Endothelial cell of umbilical vein (primary cell): ENCODE data around the gene SWAP70. TPM values are rescaled to one million over a fixed set of nuclear protein-coding genes. Genes with fewer than 3 reads are reported as not detected.

ENCODE experiments used
- BruUV-seq: library from RNA; stranded (reverse); fragments of 400-500 nt; replicated peaks from 2 replicates; lab custom pipeline; 2021; lab: Mats Ljungman, UMichigan
- CTCF ChIA-PET: fragments of 300-600, 350-600 bp; sonication (Branson Sonifier 250); formaldehyde crosslinking; loops from one replicate; lab custom pipeline; 2021; ENCODE audit warnings: antibody characterized with exemption, inconsistent platforms; lab: Charles Lee
- POLR2A ChIA-PET: fragments of 300-600, 350-600 bp; sonication (Branson Sonifier 250); formaldehyde crosslinking; loops from one replicate; lab custom pipeline; 2021; ENCODE audit warnings: antibody characterized with exemption, inconsistent platforms; lab: Charles Lee
- DNase-seq: peaks from one replicate; pipeline ENCODE4 v3.0.0-alpha.2; 2011; ENCODE audit warnings: low read depth, low spot score
- FAIRE-seq: peaks from 2 replicates; lab custom pipeline; 2011; peaks lifted over from hg19 to GRCh38; lab: Jason Lieb, UNC
- H2AFZ ChIP-seq: 2 replicates; pipeline ENCODE4 v1.6.0; 2012; ENCODE audit warnings: low read depth, low read length, control low read depth, inconsistent platforms
- H3K27ac ChIP-seq: 2 replicates; pipeline ENCODE4 v1.5.1; 2011; ENCODE audit warnings: low read depth, mild to moderate bottlenecking, control low read depth, low read length, moderate library complexity; ENCODE audit not compliant: insufficient read depth
- H3K27me3 ChIP-seq, 2 experiments: 2 replicates each; pipeline versions ENCODE4 v1.6.0 to v1.6.1; 2011; ENCODE audit warnings: low read length in 2 of 2, mixed read lengths in 1 of 2; ENCODE audit not compliant: control insufficient read depth in 2 of 2, insufficient read depth in 2 of 2
- H3K36me3 ChIP-seq, 2 experiments: 2 replicates in 1 of 2; 3 replicates in 1 of 2; pipeline ENCODE4 v1.5.1; 2011; ENCODE audit warnings: low read length in 2 of 2, mild to moderate bottlenecking in 1 of 2, moderate library complexity in 1 of 2; ENCODE audit not compliant: control insufficient read depth in 2 of 2, insufficient read depth in 2 of 2; ENCODE audit errors: extremely low read depth in 1 of 2
- H3K4me1 ChIP-seq: 3 replicates; pipeline ENCODE4 v1.5.1; 2011; ENCODE audit warnings: mild to moderate bottlenecking, low read length; ENCODE audit not compliant: control insufficient read depth, insufficient read depth; ENCODE audit errors: extremely low read depth
- H3K4me2 ChIP-seq: 2 replicates; pipeline ENCODE4 v1.6.1; 2011; ENCODE audit warnings: low read length, control low read depth, mixed read lengths; ENCODE audit not compliant: insufficient read depth
- H3K4me3 ChIP-seq, 3 experiments: fragments of 200-600 bp in 1 of 3; sonication (generic), shearing (Covaris generic) in 1 of 3; replicated peaks in 1 of 3; 2 replicates each; pipeline ENCODE4 v1.5.1; 2011 to 2016; ENCODE audit warnings: control low read depth in 3 of 3, low read length in 3 of 3, mild to moderate bottlenecking in 2 of 3, inconsistent platforms in 1 of 3, low read depth in 1 of 3, moderate library complexity in 1 of 3; ENCODE audit not compliant: insufficient read depth in 1 of 3
- H3K79me2 ChIP-seq: 2 replicates; pipeline ENCODE4 v1.6.0; 2012; ENCODE audit warnings: low read length, inconsistent platforms; ENCODE audit not compliant: control insufficient read depth, insufficient read depth
- H3K9ac ChIP-seq: replicated peaks from 2 replicates; pipeline ENCODE3; 2011; ENCODE audit warnings: low read length, control low read depth; ENCODE audit not compliant: insufficient read depth; ENCODE audit errors: extremely low read depth
- H3K9me1 ChIP-seq: replicated peaks from 3 replicates; pipeline ENCODE4 v1.6.0; 2011; ENCODE audit warnings: mild to moderate bottlenecking, low read length; ENCODE audit not compliant: control insufficient read depth, insufficient read depth; ENCODE audit errors: extremely low read depth
- H3K9me3 ChIP-seq: replicated peaks from 2 replicates; pipeline ENCODE4 v1.5.1; 2012; ENCODE audit warnings: low read length, inconsistent platforms; ENCODE audit not compliant: control insufficient read depth, insufficient read depth
- H4K20me1 ChIP-seq: replicated peaks from 2 replicates; pipeline ENCODE3; 2011; ENCODE audit warnings: mild to moderate bottlenecking, low read length; ENCODE audit not compliant: control insufficient read depth, insufficient read depth; ENCODE audit errors: extremely low read depth
- EZH2 ChIP-seq: IDR thresholded peaks from 2 replicates; pipeline ENCODE4 v1.6.1; 2012; ENCODE audit warnings: borderline replicate concordance, low read depth, mild to moderate bottlenecking, moderate library complexity, low read length, inconsistent platforms; ENCODE audit not compliant: severe bottlenecking
- FOS ChIP-seq: IDR thresholded peaks from 2 replicates; pipeline ENCODE4 v1.6.1; 2011; ENCODE audit warnings: mild to moderate bottlenecking, low read length, moderate library complexity, borderline replicate concordance; ENCODE audit not compliant: insufficient read depth
- GATA2 ChIP-seq: IDR thresholded peaks from 2 replicates; pipeline ENCODE4 v1.7.0; 2011; ENCODE audit warnings: low read depth, mild to moderate bottlenecking, moderate library complexity, mixed read lengths, low read length; ENCODE audit not compliant: insufficient read length, insufficient read depth
- JUN ChIP-seq: IDR thresholded peaks from 2 replicates; pipeline ENCODE4 v1.6.1; 2011; ENCODE audit warnings: borderline replicate concordance, low read depth; ENCODE audit not compliant: insufficient read length, insufficient read depth
- MAX ChIP-seq: IDR thresholded peaks from 2 replicates; pipeline ENCODE4 v1.6.1; 2011; ENCODE audit not compliant: insufficient read depth, insufficient read length
- MYC ChIP-seq: IDR thresholded peaks from one replicate; pipeline ENCODE4 v1.6.1; 2011; ENCODE audit warnings: mild to moderate bottlenecking, low read depth, low read length
- POLR2A ChIP-seq: IDR thresholded peaks from 2 replicates; pipeline ENCODE4 v1.6.1; 2012; ENCODE audit warnings: low read depth, mild to moderate bottlenecking, control low read depth, low read length
- POLR2AphosphoS5 ChIP-seq: IDR thresholded peaks from 2 replicates; pipeline ENCODE4 v1.6.1; 2012; ENCODE audit warnings: low read depth, mild to moderate bottlenecking, control low read depth, low read length, moderate library complexity; ENCODE audit not compliant: insufficient read depth
- dilution Hi-C: fragments of 300-500 bp; cut with MboI; formaldehyde crosslinking; loops from one replicate; pipeline ENCODE4 v1.15.0; 2019; ENCODE audit warnings: low sequenced_read_pairs; ENCODE audit not compliant: extremely low pct_ligation_motif_present
- intact Hi-C: fragments of 100-400 bp; cut with micrococcal nuclease; formaldehyde crosslinking; loops from one replicate; pipeline ENCODE4 v1.10.0; 2022
- polyA plus RNA-seq, 4 experiments: library from polyadenylated mRNA; depleted of rRNA in 3 of 4; stranded (reverse) in 3 of 4; unstranded in 1 of 4; fragments of >200 nt; gene quantifications; 2 replicates each; pipeline versions ENCODE4 v1.2.1 to v1.2.3, GENCODE V29; 2011 to 2012; ENCODE audit warnings: missing spikeins in 1 of 4
- total RNA-seq: library from RNA; stranded (reverse); gene quantifications from 2 replicates; pipeline ENCODE4 v1.2.3, GENCODE V29; 2021
- TF ChIP-seq, protein P1 (sequence below), 2 donors: IDR thresholded peaks; 1 replicate in 1 of 2; 2 replicates in 1 of 2; pipeline ENCODE4 v1.5.1; 2011; ENCODE audit warnings: low read length in 2 of 2, mild to moderate bottlenecking in 2 of 2, moderate library complexity in 2 of 2, control low read depth in 1 of 2, inconsistent platforms in 1 of 2, low read depth in 1 of 2; ENCODE audit not compliant: insufficient read depth in 1 of 2; ENCODE audit errors: extremely low read depth in 1 of 2

SWAP70 gene
- total and polyA plus RNA-seq, 2 donors (not counting 3 experiments of a cell fraction or from before 2014, with no cell fraction given), result 52.5 to 165 TPM

GRCh38 chr11:9703280-9703679 is 39.4 kb downstream of the SWAP70 start:
- H3K9me3 ChIP-seq, result no peaks in the 10 kb centered on the region
- H3K79me2 ChIP-seq, result peaks cover 82% of the 10 kb centered on the region
- H3K4me3 ChIP-seq, result peak overlapping the region in 1 of 3 experiments; percentile 20
- intact Hi-C loops, result loop anchor here (1.0 to 2.0 kb wide), 4 partner anchors 14 to 89 kb away; no protein-coding TSS in a partner anchor
- no peaks in the 10 kb centered on the region for H4K20me1 ChIP-seq
- peak overlapping the region; percentile 60 for H3K4me2 ChIP-seq
- peaks cover 2% of the 10 kb centered on the region for H3K9me1 ChIP-seq
- peak; percentile 57 for FAIRE-seq
- H3K27ac ChIP-seq, result peak overlapping the region; percentile 76
- dilution Hi-C loops, result no loop called here
- DNase-seq, result peak; percentile 92
- peaks cover 0 to 3% of the 10 kb centered on the region in 2 experiments for H3K36me3 ChIP-seq
- POLR2A ChIA-PET, result no interaction called here
- no peak overlapping the region for H2AFZ ChIP-seq
- no TSS peak for BruUV-seq
- no peaks in the 10 kb centered on the region for H3K27me3 ChIP-seq
- peak overlapping the region; percentile 41 for H3K9ac ChIP-seq
- CTCF ChIA-PET, result interaction anchor here (0.7 to 2.1 kb wide), 5 partner anchors 11 to 90 kb away, joined by 3 to 7 read pairs (median 4); no protein-coding TSS in a partner anchor
- H3K4me1 ChIP-seq, result peaks cover 65% of the 10 kb centered on the region
- TF ChIP-seq MAX (peak; percentile 25), JUN (no peak)

- TF ChIP-seq MAX (no peak), EZH2 (no peak), MYC (no peak), POLR2AphosphoS5 (no peak), FOS (no peak), POLR2A (no peak), GATA2 (no peak), JUN (no peak)
- TF ChIP-seq, protein P1, sequence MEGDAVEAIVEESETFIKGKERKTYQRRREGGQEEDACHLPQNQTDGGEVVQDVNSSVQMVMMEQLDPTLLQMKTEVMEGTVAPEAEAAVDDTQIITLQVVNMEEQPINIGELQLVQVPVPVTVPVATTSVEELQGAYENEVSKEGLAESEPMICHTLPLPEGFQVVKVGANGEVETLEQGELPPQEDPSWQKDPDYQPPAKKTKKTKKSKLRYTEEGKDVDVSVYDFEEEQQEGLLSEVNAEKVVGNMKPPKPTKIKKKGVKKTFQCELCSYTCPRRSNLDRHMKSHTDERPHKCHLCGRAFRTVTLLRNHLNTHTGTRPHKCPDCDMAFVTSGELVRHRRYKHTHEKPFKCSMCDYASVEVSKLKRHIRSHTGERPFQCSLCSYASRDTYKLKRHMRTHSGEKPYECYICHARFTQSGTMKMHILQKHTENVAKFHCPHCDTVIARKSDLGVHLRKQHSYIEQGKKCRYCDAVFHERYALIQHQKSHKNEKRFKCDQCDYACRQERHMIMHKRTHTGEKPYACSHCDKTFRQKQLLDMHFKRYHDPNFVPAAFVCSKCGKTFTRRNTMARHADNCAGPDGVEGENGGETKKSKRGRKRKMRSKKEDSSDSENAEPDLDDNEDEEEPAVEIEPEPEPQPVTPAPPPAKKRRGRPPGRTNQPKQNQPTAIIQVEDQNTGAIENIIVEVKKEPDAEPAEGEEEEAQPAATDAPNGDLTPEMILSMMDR (IDR thresholded peaks at IDR 0.05; ENCODE audit: extremely low read depth in 1 of 2, insufficient read depth in 1 of 2, low read depth in 1 of 2, low read length in 2 of 2), result no peak
- intact Hi-C loops (no loop called here), dilution Hi-C loops (no loop called here)
- no peak overlapping the region for H3K4me3 ChIP-seq
- peaks cover 2% of the 10 kb centered on the region for H3K9me1 ChIP-seq
- H3K4me1 ChIP-seq, result peaks cover 69% of the 10 kb centered on the region
- ChIA-PET POLR2A (interaction anchor here (0.6 kb wide), 1 partner anchor 12 kb away, joined by 3 read pairs; no protein-coding TSS in a partner anchor), CTCF (interaction anchor here (1.0 to 2.1 kb wide), 2 partner anchors 12 to 44 kb away, joined by 3 to 7 read pairs; no protein-coding TSS in a partner anchor)
- DNase-seq (no peak), FAIRE-seq (no peak)
- no peak overlapping the region for H2AFZ ChIP-seq
- H3K9me3 ChIP-seq, result no peaks in the 10 kb centered on the region
- BruUV-seq, result no TSS peak
- H3K36me3 ChIP-seq, result peaks cover 0 to 3% of the 10 kb centered on the region in 2 experiments
- peak overlapping the region; percentile 41 for H3K9ac ChIP-seq
- peak overlapping the region; percentile 76 for H3K27ac ChIP-seq
- H3K27me3 ChIP-seq, result no peaks in the 10 kb centered on the region
- no peaks in the 10 kb centered on the region for H4K20me1 ChIP-seq
- H3K79me2 ChIP-seq, result peaks cover 82% of the 10 kb centered on the region
- H3K4me2 ChIP-seq, result no peak overlapping the region
Measured at GRCh38 chr11:9704037-9704436, 40.2 kb downstream of the SWAP70 start.
